ENCODE data around the gene ADORA2B.
"Not testable (repeated sequence)": the region's sequence is repeated elsewhere in the genome, so short reads cannot be mapped to it uniquely, and the experiment has no call there.

The ADORA2B gene

GRCh38 chr17:15958484-15958854 lies 13.5 kb downstream of the ADORA2B start:
- peak overlapping the region; percentile 34 for H3K27ac Mint-ChIP-seq
- H3K36me3 Mint-ChIP-seq: no peaks in the 10 kb centered on the region
- H3K4me3 Mint-ChIP-seq: no peak overlapping the region
- no peaks in the 10 kb centered on the region for H3K9me3 Mint-ChIP-seq
- H3K27me3 Mint-ChIP-seq: peaks cover 29% of the 10 kb centered on the region
- H3K4me1 Mint-ChIP-seq: peaks cover 31% of the 10 kb centered on the region
- ATAC-seq: no peak

- no peak overlapping the region for H3K4me3 Mint-ChIP-seq
- no peaks in the 10 kb centered on the region for H3K9me3 Mint-ChIP-seq
- H3K27me3 Mint-ChIP-seq: peaks cover 45% of the 10 kb centered on the region
- H3K4me1 Mint-ChIP-seq: peaks cover 27% of the 10 kb centered on the region
- ATAC-seq: no peak
- no peaks in the 10 kb centered on the region for H3K36me3 Mint-ChIP-seq
- H3K27ac Mint-ChIP-seq: no peak overlapping the region
Observed at GRCh38 chr17:15963670-15964110, 18.8 kb downstream of the ADORA2B start.

- Mint-ChIP-seq H3K4me3 (no peak overlapping the region), H3K4me1 (peaks cover 16% of the 10 kb centered on the region), H3K27me3 (peaks cover 55% of the 10 kb centered on the region), H3K9me3 (no peaks in the 10 kb centered on the region), H3K36me3 (no peaks in the 10 kb centered on the region), H3K27ac (no peak overlapping the region)
- peak; percentile 43 for ATAC-seq
Observed at GRCh38 chr17:15965528-15965927, 20.6 kb downstream of the ADORA2B start.

GRCh38 chr17:15966183-15966878 lies 21.4 kb downstream of the ADORA2B start:
- ATAC-seq: no peak
- Mint-ChIP-seq H3K27me3 (peaks cover 55% of the 10 kb centered on the region), H3K4me1 (peaks cover 16% of the 10 kb centered on the region), H3K36me3 (no peaks in the 10 kb centered on the region), H3K4me3 (no peak overlapping the region), H3K9me3 (no peaks in the 10 kb centered on the region), H3K27ac (no peak overlapping the region)

GRCh38 chr17:15966879-15967248 lies 21.9 kb downstream of the ADORA2B start:
- Mint-ChIP-seq H3K9me3 (no peaks in the 10 kb centered on the region), H3K36me3 (no peaks in the 10 kb centered on the region), H3K27ac (no peak overlapping the region), H3K27me3 (peaks cover 55% of the 10 kb centered on the region), H3K4me1 (peaks cover 16% of the 10 kb centered on the region), H3K4me3 (no peak overlapping the region)
- no peak for ATAC-seq

GRCh38 chr17:15967706-15968399 lies 22.9 kb downstream of the ADORA2B start:
- Mint-ChIP-seq H3K9me3 (no peaks in the 10 kb centered on the region), H3K27me3 (peaks cover 55% of the 10 kb centered on the region), H3K4me3 (no peak overlapping the region), H3K27ac (no peak overlapping the region), H3K36me3 (no peaks in the 10 kb centered on the region), H3K4me1 (peaks cover 16% of the 10 kb centered on the region)
- no peak for ATAC-seq

- Mint-ChIP-seq H3K36me3 (no peaks in the 10 kb centered on the region), H3K9me3 (no peaks in the 10 kb centered on the region), H3K4me3 (no peak overlapping the region), H3K27ac (no peak overlapping the region), H3K4me1 (peaks cover 16% of the 10 kb centered on the region), H3K27me3 (peaks cover 55% of the 10 kb centered on the region)
- no peak for ATAC-seq
Observed at GRCh38 chr17:15969463-15969862, 24.5 kb downstream of the ADORA2B start.

- peaks cover 11% of the 10 kb centered on the region for H3K4me1 Mint-ChIP-seq
- no peaks in the 10 kb centered on the region for H3K9me3 Mint-ChIP-seq
- peaks cover 47% of the 10 kb centered on the region for H3K27me3 Mint-ChIP-seq
- ATAC-seq: no peak
- H3K36me3 Mint-ChIP-seq: peaks cover 6% of the 10 kb centered on the region
- H3K27ac Mint-ChIP-seq: no peak overlapping the region
- H3K4me3 Mint-ChIP-seq: no peak overlapping the region
Observed at GRCh38 chr17:15970500-15970899, 25.6 kb downstream of the ADORA2B start.

- H3K4me1 Mint-ChIP-seq: peaks cover 6% of the 10 kb centered on the region
- ATAC-seq: no peak
- H3K27me3 Mint-ChIP-seq: peaks cover 40% of the 10 kb centered on the region
- H3K9me3 Mint-ChIP-seq: no peaks in the 10 kb centered on the region
- H3K27ac Mint-ChIP-seq: no peak overlapping the region
- H3K36me3 Mint-ChIP-seq: peaks cover 6% of the 10 kb centered on the region
- H3K4me3 Mint-ChIP-seq: no peak overlapping the region
Observed at GRCh38 chr17:15971098-15971678, 26.3 kb downstream of the ADORA2B start.

GRCh38 chr17:15971882-15972281 lies 27.0 kb downstream of the ADORA2B start:
- no peak for ATAC-seq
- no peak overlapping the region for H3K27ac Mint-ChIP-seq
- H3K4me1 Mint-ChIP-seq: peaks cover 1% of the 10 kb centered on the region
- H3K36me3 Mint-ChIP-seq: peaks cover 9% of the 10 kb centered on the region
- no peak overlapping the region for H3K4me3 Mint-ChIP-seq
- H3K9me3 Mint-ChIP-seq: no peaks in the 10 kb centered on the region
- peaks cover 33% of the 10 kb centered on the region for H3K27me3 Mint-ChIP-seq

- no peak for ATAC-seq
- Mint-ChIP-seq H3K9me3 (no peaks in the 10 kb centered on the region), H3K27me3 (peaks cover 26% of the 10 kb centered on the region), H3K27ac (no peak overlapping the region), H3K4me3 (no peak overlapping the region), H3K36me3 (peaks cover 13% of the 10 kb centered on the region), H3K4me1 (no peaks in the 10 kb centered on the region)
Observed at GRCh38 chr17:15972497-15972951, 27.6 kb downstream of the ADORA2B start.

- peaks cover 21% of the 10 kb centered on the region for H3K27me3 Mint-ChIP-seq
- H3K9me3 Mint-ChIP-seq: no peaks in the 10 kb centered on the region
- H3K36me3 Mint-ChIP-seq: peaks cover 18% of the 10 kb centered on the region
- no peak for ATAC-seq
- H3K4me1 Mint-ChIP-seq: no peaks in the 10 kb centered on the region
- H3K27ac Mint-ChIP-seq: no peak overlapping the region
- no peak overlapping the region for H3K4me3 Mint-ChIP-seq
Observed at GRCh38 chr17:15973016-15973415, 28.1 kb downstream of the ADORA2B start.

- no peaks in the 10 kb centered on the region for H3K4me1 Mint-ChIP-seq
- H3K27me3 Mint-ChIP-seq: peaks cover 13% of the 10 kb centered on the region
- peaks cover 21% of the 10 kb centered on the region for H3K36me3 Mint-ChIP-seq
- no peak for ATAC-seq
- H3K27ac Mint-ChIP-seq: no peak overlapping the region
- H3K9me3 Mint-ChIP-seq: no peaks in the 10 kb centered on the region
- no peak overlapping the region for H3K4me3 Mint-ChIP-seq
Observed at GRCh38 chr17:15973834-15974233, 28.9 kb downstream of the ADORA2B start.

GRCh38 chr17:15977894-15978293 lies 33.0 kb downstream of the ADORA2B start:
- no peaks in the 10 kb centered on the region for H3K27me3 Mint-ChIP-seq
- no peak overlapping the region for H3K4me3 Mint-ChIP-seq
- no peak for ATAC-seq
- peaks cover 14% of the 10 kb centered on the region for H3K4me1 Mint-ChIP-seq
- no peak overlapping the region for H3K27ac Mint-ChIP-seq
- no peaks in the 10 kb centered on the region for H3K9me3 Mint-ChIP-seq
- peaks cover 36% of the 10 kb centered on the region for H3K36me3 Mint-ChIP-seq

GRCh38 chr17:15978606-15979005 lies 33.7 kb downstream of the ADORA2B start:
- peaks cover 36% of the 10 kb centered on the region for H3K36me3 Mint-ChIP-seq
- ATAC-seq: no peak
- H3K9me3 Mint-ChIP-seq: no peaks in the 10 kb centered on the region

GRCh38 chr17:15979013-15979412 lies 34.1 kb downstream of the ADORA2B start:
- not testable (repeated sequence) for ATAC-seq, H3K9me3 Mint-ChIP-seq, H3K27ac Mint-ChIP-seq, H3K4me3 Mint-ChIP-seq, H3K27me3 Mint-ChIP-seq
- Mint-ChIP-seq H3K36me3 (peaks cover 40% of the 10 kb centered on the region), H3K4me1 (peaks cover 14% of the 10 kb centered on the region)

More at GRCh38 chr17:15978606-15979005, 33.7 kb downstream of the ADORA2B start:
- Mint-ChIP-seq H3K4me1 (peaks cover 14% of the 10 kb centered on the region), H3K27me3 (no peaks in the 10 kb centered on the region), H3K27ac (no peak overlapping the region), H3K4me3 (no peak overlapping the region)

Measured in stimulated activated memory B cell treated with anti-CD40 and anti-IgM and Interleukin-4, amounts not matched to agents 10 μg/mL and 1 μg/mL and 100 μg/mL, for 72 hours (primary cell).